HG03575 (cell line): Measurements from ENCODE around the gene UNC79.
"Not testable (repeated sequence)": the region's sequence is repeated elsewhere in the genome, so short reads cannot be mapped to it uniquely, and the experiment has no call there.

ENCODE experiments used
- ATAC-seq: cut with Tn5 transposase; IDR thresholded peaks from one replicate; pipeline ENCODE4 v1.9.1; 2021; ENCODE audit not compliant: unreplicated experiment, insufficient number of reproducible peaks, low FRiP score; ENCODE audit errors: extremely low read depth

UNC79 gene

DNA sequence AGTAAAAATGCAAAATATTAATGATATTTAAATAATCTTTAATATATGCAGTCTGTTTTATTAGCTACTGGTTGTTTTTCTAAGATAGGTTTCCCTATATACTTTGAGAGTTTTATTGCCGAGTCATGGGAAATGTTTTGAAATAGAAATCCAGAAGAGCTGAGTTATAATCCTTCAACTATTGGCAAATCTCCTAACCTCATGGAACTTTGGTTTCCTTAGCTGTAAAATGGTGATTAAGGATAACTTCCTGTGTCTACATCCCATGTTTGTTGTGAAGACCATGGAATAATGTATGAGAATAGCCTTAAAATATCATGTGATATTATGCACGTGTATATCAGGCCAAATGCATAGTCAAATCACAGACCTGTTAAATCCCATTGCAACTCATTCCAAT lies 51.0 kb downstream of the UNC79 start:
- ATAC-seq: no peak

- ATAC-seq: no peak
Observed at GRCh38 chr14:93490001-93490400, 59.3 kb downstream of the UNC79 start.

DNA sequence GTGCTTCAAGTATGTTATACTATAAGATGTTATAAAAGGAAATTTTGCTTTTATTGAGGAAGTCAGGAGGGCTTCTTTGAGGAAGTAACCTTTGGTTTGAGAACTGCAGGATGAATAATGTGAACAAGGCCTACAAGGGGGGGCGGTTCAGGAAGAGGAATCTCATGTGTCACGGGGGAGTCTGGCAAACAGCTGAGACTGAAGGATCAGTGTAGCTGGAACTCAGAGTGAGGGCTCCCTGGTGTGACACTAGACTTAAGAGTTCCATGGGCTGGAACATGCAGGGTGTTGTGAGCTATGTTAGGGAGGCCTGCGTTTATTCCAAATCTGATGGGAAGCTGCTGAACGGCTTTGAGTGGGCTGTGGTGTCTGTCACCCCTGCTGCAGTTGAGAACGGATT lies 62.3 kb downstream of the UNC79 start:
- ATAC-seq: no peak

GRCh38 chr14:93493622-93494021 lies 62.9 kb downstream of the UNC79 start:
- not testable (repeated sequence) for ATAC-seq

DNA sequence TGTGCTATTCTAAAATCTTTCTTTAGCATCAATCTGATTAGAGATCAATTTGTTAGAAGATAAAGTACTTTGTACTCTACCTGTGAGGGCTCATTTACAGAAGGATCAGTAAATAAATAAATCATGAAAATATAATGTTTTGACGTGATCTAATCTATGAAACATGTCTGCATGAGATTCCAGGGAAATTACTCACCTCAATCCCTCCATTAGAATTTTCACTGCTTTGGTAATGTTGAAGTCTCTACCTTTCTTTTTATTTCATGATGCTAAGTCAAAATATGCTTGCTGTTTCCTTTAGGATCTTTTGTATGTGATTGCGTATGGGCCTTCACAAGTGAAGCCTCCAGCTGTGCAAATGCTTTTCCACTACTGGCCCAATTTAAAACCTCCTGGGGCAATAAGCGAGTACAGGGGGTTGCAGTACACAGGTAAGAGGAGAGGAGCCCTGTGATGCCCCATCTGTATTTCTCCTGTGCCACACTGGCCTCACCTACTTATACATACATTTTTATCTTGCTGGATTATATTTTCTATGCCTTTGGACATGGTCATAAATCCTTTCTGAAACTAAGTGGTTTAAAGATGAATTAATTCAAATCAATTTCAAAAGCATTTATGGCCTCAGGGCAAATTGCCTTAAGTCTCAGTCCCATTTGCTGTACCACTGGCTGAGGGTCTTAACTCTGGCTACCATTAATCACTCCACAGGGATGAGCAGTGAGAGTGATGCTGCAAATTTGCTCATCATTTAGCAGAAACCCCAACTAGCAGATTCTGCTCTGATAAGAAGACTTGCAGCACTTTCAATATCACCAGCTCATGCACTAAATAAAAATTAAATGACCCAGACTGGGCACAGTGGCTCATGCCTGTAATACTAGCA lies 66.4 kb downstream of the UNC79 start:
- ATAC-seq: no peak

- ATAC-seq: no peak
Observed at GRCh38 chr14:93510056-93510455, 79.3 kb downstream of the UNC79 start.

GRCh38 chr14:93511001-93511400 lies 80.3 kb downstream of the UNC79 start:
- no peak for ATAC-seq

GRCh38 chr14:93520053-93520607 lies 89.4 kb downstream of the UNC79 start:
- no peak for ATAC-seq

DNA sequence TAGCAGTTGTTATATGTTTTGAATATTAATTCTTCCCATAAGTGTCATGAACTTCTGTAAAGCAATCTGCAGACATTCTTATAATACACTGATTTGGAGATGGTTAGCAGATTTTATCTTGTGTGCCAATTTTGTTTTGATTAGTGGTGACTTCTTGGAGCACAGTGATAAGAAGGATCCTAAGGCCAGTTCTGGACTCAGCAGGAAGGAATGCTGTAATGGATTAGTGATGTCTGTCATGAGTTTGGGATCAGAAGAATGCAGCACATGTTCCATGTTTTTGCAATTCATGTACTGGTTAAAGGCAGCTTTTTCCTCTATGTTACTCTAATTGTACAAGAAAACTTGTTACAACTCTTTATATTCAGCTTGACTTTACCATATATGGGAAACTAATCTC lies 91.5 kb downstream of the UNC79 start:
- no peak for ATAC-seq

GRCh38 chr14:93525216-93525615 lies 94.5 kb downstream of the UNC79 start:
- not testable (repeated sequence) for ATAC-seq

DNA sequence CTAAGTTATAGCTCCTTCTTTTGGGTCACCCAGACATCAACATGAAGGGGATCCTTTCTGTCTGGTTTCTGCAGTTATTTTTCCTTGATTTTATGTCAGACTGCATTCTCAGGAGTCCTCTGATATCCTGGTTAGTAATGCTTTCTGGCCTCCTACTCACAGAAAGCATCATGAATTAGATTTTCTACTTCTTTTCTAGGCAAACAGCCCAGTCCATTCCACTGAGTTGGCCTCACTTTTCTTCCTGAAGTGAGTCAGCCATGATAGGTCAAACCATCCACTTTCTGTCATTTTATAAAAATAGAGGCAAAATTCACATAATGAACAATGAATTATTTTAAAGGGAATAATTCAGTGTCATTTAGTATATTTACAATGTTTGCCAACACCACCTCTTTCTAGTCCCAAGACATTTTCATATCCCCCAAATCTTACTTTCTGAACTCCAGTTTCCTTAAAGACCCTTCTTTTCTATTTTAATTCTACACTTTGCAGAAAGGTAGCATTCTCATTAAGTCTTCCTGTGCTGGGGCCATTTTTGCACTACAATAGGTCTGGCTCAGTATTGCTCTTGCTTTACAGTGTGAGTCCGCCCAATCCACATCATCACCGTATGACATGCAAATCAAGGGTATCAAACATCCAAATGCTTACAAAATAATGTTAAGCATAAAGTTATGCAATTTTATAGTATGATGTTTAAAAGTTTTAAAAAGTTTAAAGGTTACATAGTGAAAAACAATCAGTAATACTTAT lies 95.1 kb downstream of the UNC79 start:
- no peak for ATAC-seq

DNA sequence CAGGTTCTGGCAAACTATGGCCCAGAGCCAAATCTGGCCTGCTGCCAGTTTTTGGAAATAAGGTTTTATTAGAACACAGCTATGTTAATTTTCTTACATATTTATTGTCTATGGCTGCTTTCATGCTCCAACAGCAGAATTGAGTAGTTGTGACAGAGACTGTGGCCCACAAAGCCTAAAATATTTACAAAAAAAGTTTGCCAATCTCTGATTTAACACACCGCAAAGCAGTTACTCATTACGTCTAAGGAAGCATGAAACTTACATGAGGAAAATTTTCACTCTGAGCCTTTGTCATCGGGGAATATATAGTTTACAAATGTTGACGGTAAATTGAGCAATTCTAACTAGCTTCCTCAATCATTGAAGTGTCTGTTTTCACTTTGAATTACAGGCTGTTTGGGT lies 96.5 kb downstream of the UNC79 start:
- no peak for ATAC-seq

DNA sequence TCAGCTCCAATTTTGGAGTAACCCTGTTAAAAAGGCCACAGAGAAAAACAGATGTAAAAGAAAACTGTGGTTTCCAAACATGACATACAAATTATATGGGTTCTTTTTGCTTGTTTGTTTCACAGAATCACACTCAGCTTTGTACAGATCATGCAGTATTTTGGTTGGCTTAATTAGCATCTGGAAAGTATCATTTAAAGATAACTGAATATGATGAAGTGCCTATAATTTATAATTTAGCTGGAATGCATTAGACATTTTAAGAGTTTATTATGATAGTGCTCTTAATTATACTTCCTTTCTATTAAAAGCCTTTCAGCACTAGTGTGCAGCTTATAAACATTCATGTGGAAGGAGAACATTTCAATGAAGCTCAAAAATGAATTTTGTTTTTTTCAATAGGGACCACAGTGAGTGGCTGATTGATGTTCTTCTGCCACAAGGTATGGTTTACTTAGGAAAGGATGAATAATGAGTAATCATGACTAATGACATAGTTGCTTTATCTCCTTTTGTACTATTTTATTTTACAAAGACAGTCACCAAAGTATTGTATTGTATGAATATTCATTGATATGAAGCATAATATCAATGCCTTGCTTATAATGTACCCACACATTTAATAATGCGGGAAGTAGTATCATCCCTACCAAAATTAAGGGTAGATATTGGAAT lies 98.3 kb downstream of the UNC79 start:
- ATAC-seq: no peak

GRCh38 chr14:93531644-93532043 lies 100.9 kb downstream of the UNC79 start:
- no peak for ATAC-seq

DNA sequence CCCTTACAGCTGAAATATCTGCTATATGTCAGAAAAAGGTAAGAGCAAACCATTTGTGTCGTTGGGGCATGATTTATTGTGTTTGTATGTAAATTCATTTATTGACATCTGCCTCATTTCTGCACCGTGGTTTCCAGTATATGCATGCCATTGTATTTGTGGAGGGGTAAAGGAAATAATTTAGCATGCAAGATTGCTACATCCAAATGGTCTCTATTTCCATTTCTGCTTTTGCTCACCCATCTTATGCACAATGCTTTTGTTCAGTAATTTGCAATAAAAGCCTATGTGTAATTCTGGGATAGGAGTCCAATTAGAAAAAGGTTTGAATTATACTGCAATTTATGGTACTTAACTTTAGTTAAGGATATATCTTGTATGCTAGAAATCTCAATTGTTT lies 101.8 kb downstream of the UNC79 start:
- no peak for ATAC-seq

- ATAC-seq: no peak
Observed at GRCh38 chr14:93533437-93533836, 102.7 kb downstream of the UNC79 start.

DNA sequence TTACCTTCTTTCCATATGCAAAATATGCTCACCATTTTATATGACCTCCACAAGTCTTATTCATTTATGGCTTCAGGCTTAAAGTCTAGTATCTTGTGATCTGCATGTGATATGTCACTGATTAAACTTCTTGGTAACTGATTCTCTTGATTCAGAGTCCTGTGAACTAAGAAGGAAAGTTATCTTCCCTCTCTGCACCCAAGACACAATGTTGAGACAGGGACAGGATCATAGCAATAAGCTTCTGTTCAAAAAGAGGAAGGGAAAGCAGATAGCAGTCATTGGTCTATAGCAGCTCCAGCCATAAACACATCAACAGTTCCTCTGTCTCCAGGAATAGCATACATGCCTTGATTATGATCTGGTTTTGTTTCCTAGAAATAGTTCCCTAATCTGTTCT lies 103.1 kb downstream of the UNC79 start:
- ATAC-seq: no peak

GRCh38 chr14:93535537-93535936 lies 104.8 kb downstream of the UNC79 start:
- ATAC-seq: no peak

DNA sequence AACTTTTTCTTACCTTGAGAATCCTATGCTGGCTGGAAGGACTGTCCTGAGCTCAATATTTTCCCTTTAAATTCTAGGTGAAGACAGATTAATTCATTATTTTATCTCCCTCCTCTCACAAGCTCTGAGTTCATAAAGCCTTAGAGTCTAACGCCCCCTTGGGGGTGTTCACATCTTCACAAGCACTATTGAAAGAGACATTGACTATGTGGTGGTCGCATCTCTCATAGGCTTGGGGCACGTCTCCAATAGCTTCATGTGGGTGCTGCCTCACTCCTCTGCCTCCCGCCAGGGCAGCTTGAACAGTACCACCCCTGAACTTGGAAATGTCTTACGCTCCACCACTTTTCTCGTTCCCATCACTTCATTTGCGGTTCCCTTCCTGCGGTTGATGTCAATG lies 106.2 kb downstream of the UNC79 start:
- ATAC-seq: no peak
